HG02973 (cell line): ENCODE results near the gene SGF29.
"Not testable (repeated sequence)": the region's sequence is repeated elsewhere in the genome, so short reads cannot be mapped to it uniquely, and the experiment has no call there.

ENCODE experiments used
- ATAC-seq: cut with Tn5 transposase; IDR thresholded peaks from one replicate; pipeline ENCODE4 v1.9.1; 2021; ENCODE audit warnings: moderate library complexity; ENCODE audit not compliant: unreplicated experiment

SGF29 gene

DNA sequence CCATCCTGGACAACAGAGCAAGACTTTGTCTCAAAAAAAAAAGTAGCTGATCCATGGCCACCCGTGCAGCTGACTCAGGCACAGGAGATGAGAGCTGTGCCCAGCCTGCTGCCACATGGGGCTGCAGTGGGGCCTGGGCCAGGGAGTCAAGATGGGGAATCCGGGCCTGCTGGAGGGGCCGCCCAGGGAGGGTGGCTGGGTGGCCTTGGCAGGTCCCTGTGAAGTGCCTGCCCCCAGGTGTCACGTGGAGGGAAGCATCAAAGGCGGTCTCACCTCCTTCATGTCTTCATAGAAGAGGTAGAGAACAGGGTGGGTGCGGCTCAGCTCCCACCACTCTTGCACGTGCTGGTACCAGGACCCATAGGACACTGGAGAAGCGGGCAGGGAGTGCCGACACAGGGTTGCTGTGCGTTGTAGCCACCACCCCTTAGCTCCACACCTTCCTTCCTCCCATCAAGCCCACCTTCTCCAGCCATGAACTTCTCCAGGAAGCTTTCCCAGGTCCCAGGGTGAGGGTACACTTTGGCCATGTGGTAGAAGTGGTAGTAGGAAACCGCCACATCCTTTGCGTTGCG, 39.3 kb downstream of the SGF29 start:
- ATAC-seq: no peak

DNA sequence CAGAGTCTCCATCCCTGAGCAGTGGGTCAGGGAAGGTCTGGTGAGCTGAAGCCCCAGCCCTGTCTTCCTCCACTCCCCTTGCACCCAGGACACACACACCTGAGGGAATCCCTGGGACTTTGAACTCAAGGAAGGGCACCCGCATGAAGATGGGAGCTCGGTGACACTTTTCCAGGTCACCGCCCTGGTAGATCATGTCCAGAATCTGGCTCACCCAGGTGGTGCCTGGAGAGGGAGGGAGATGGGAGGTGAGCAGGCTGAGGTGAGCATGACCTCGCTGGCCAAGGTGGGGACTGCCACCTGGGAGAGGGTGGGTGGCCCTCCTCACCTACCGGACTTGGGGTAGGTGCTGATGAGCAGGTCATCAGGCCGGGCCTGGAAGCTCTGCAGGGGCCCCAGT, 41.7 kb downstream of the SGF29 start:
- not testable (repeated sequence) for ATAC-seq

DNA sequence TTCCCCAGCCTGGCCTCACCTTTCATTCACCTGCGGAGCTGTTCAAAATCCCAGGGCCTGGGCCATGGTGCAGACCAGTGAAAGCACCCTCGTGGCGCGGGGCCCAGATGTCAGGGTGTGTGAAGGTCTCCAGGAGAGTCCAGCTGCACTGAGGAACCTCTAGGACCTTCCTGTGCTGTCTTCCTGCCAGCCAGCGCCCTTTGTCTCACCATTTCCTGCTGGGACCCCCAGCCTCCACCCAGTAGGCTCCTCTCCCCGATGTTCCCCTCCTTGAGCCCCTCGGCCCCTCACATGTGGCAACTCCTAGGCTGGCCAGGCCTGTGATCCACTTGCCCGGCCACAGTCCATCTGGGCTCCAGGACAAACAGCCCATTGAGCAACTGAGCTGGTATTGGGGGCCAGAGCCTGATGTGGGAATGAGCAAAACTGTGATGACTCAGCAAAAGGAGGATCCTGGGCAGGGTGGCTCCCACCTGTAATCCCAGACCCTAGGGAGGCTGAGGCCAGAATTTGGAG, 42.5 kb downstream of the SGF29 start:
- ATAC-seq: no peak

DNA sequence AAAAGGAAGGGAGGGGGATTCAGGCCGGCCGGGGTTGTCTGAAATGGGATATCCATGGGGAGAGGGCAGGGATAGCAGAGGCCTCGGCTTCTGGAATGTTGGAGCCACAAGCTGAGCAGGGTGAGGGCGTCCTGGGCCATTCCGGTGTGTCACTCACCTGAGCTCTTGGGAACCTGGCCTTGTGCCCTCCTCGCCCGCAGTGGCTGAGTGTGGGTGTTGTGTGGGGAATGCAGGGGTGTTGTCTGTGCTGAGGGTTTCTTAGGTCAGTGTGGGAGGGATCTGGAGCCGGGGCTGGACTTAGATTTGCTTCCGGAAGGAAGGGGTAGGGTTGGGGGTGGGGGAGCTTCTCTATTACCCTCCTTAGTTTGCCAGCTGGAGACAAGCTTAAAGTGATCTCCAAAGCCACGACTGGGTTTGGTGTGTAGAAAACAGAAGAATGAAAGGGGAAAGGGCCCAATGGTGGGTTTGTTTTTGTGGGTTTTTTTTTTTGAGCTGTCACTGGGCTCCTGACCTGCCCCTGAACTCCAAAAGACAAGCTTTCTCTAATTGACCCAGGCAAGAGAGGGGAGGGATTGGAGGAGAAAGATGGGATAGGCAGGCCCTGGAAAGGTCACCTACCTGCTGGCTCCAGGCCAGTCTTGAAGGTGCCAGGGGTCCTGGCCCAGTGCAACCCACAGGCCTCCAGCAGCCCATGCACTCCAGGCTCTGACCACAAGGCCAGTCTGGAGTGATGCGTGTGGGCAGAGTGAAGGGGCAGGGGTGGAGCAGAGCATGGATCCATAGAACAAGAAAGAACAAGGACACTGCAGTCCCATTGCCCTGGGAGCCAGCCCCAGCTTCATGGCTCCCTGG, 43.3 kb downstream of the SGF29 start, which contains the start of gene SULT1A2:
SULT1A2 (minus strand) TSS at position 211 of the 852 bp plus-strand sequence. CDS start 1,120 bp downstream, outside the sequence.
- no peak for ATAC-seq

DNA sequence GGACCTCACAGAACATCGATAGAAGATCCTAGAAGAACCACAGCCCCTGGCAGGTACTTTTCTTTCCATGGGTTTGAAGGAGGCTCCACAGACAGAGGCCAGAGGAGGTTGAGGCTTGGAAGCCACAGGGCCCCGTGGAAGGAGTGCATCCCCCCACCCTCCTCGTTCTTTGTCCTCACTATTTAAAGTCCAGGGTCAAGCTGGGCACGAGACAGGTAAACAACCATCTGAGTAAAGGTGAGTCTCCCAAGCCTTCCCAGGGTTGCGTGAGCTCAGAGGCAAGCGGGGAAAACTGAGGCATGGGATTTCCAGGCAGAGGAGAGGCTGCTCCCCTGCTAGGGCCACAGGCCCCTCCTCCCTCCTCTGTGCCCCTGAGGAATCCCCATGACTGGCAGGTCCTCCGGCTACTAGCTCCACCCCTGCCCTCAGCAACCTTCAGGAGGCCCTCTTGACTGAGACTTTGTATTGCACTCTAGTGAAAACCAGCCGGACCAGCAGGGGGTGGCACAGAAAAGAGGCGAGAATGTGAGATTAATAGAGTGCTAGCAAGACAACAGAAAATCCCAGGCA, 44.1 kb downstream of the SGF29 start:
- ATAC-seq: no peak

DNA sequence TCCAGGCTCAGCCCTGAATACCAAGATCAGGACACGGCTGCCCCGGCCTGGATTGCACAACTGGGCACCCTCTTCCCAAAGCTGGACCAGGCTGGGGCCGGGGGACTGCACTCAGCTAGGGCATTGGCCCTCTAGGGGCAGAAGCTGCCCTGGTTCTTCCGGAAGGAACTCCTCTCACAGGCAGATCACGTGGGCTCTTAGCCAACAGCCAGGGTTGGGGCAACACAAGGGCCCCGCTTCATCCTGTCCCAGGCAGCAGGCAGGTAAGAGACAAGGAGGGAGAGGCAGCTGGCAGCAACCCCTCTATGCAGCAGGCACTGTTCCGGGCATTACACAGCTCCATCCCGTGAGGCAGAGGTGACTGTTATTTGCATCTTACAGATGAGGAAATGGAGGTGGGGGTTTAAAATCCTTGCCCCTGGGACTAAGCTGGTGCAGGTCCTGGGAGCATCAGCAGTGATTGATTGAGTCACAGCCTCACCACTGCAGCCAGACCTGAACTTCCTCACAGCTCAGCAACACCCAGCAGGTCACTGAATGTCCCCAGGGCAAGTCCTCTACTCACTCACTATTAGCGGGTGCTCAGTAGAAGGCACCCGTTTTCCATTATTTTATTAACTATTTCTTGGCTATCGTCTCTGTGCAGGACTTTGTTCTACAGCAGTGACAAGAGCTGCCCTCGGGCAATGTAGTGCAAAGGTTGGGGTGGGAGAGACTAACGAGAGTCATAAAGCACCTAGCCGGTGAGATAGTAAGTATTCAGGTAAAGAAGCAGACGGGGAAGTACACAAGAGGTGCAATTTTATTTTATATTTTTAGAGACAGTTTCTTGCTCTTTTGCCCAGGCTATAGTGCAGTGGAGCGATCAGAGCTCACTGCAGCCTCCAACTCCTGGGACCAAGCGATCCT, 45.9 kb downstream of the SGF29 start:
- not testable (repeated sequence) for ATAC-seq

DNA sequence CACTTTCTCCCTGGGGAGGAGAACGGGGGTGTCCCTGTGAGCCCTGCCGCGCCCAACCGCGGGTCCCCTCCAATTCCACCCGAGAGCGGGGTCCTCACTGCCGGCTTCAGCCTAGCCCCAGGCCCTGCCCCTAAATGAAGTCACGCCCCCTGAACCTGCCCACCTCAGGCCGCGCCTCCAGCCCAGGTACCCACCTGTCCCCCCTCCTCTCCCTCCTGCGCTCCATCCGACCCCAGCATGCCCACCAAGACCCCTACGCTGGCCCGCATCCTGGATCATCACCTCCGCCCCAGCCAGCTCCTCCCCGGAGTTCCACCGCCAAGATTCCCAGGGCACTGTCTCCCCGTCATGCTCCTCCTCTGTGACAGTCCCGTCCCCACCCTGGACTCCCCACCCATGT, 47.2 kb downstream of the SGF29 start:
- ATAC-seq: not testable (repeated sequence)

DNA sequence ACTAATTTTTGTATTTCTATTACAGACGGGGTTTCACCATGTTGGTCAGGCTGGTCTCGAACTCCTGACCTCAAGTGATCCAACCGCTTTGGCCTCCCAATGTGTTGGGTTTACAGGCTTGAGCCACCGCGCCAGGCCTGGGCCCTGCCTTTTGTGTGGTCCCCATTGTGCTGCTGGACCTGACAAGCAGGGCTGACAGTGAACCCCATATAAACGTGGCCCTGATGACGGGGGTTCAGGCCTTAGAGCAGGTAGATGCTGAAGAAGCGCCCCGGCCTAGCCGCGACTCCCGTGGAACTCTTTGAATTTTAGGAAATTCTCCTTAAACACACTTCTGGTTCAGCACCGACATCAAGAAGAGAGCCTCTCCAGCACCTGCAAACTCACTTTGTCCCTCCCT, 47.9 kb downstream of the SGF29 start:
- not testable (repeated sequence) for ATAC-seq

DNA sequence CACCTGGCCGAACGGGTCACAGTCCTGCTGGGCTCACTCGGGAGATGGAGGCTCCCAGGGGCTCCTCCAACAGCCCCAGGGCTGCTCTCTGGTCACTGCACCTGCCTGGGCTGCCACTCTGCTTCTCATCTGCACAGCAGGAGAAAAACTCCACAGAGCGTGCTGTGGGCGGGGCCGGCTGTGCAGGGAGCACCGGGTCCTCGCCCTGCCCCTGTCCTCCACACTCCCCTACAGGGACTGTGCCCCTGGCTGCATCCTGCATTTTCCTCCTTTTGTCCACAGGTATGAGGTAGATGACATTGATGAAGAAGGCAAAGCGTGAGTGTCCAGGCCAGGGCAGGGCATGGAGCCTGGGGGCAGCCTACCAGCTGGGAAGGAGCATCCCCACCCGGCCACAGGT, 48.3 kb downstream of the SGF29 start:
- not testable (repeated sequence) for ATAC-seq

DNA sequence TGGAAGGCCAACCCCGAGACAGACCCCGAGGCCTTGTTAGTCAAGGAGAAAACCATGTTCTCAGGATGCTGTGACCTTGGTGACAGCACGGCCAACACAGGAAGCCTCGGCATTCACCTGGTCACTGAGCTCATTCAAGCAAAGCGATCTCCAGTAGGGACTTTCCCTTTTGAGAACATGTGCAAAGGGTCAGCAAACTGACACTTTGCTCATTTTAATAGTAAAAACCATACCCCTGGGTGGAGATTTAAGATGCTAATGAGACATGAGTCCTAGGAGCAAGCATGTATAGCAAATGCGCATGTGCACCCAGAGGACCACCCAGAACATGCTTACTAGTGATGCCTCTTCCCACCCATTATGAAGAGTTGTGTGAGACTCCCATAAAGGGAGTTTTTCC, 48.8 kb downstream of the SGF29 start:
- no peak for ATAC-seq

DNA sequence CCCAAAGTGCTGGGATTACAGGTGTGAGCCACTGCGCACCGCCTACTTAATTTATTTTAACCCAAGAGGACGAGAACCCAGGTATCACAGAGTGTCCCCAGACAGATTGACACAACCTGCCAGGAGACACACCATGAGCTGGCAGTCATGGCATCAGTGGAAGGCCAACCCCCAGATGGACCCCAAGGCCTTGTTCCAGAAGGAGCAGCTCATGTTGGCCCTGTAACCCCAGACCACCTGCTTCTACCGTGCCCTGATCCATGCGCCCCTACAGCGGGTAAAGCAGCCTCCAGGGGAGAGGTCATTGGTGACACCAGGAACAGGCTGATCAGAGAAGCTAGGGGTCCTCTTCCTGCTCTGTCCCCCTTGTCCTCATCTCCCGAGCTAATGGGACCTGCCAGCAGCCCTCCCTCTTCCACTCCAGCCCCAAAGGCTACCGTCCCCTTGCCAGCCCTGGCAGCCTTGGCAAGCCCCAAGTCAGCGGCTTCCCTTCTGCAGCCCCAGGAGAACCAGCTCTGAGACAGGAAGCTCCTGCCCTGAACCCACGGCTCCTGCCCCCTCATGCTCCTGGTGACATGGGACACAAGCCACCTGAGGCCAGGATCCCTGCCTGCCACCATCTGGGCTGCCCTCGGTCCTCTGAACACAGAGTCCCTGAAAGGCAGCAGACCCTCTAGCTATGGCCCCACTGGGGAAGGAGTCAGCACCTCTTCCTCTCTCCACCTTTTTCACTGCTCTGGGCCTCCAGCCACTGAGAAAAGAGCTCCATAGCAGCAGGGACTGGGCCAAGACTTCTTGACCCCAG, 49.9 kb downstream of the SGF29 start:
- ATAC-seq: no peak

DNA sequence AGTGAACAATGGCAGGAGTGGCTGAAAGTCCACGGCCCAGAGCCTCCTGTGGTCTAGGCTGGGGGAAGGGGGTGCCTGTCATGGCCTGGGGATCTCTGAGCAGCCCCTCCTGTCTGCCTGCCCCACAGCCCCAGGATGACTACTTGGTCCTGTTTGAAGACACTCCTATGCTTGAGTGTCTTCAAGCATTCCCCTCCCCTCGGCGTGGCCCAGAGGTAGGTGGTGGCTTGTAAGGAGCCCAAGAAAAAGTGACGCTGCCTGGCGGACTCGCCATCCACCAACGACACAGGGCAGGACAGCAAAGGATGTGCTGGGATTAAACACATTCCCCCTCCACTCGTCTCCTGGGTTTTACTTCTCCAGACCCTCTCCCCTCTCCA, 50.5 kb downstream of the SGF29 start:
- no peak for ATAC-seq

DNA sequence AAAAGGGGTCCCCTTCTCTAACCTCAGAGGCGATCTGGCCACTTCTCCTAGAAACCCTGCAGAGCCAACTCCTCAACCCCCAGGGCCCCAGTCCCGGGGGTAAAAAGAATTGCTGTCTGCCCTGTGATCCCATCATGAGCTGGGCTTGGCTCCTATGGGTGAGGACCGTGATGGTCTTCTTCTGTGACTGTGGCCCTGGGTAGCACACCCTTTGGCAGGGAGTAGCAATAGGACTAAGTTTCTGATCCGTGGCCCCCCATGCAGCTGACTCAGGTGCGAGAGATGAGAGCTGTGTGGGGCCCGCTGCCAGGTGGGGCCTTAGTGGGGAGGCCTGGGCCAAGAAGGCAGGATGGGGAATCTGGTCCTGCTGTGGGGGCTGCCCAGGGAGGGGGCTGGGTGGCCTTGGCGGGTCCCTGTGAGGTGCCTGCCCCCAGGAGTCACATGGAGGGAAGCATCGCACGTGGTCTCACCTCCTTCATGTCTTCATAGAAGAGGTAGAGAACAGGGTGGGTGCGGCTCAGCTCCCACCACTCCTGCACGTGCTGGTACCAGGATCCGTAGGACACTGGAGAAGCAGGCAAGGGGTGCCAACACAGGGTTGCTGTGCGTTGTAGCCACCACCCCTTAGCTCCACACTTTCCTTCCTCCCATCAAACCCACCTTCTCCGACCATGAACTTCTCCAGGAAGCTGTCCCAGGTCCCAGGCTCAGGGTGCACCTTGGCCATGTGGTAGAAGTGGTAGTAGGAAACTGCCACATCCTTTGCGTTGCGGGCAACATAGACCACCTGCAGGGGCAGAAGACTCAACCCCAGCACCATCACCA, 52.8 kb downstream of the SGF29 start:
- no peak for ATAC-seq

DNA sequence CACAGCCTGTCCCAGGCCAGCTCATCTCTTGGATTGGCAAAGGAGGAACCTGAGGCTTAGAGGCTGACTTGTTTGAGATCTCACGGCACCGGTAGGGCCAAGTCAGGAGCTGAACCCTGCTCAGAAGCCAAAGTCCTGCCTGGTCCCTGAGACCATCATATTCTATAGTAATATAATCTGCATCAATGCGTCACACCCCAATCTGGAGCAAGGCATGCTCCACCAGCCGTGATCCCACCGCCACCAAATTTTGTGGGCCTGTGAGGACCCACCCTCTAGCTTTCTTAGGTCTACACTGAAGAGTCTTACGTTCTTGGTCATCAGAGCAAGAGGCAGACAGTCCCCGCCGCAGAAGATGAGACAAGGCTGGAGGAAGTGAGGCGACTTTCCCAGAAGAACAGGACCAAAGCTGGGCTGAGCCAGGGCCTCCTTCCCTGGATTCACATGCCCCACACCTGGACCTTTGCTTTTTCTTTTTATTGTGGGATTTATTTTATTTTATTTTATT, 53.5 kb downstream of the SGF29 start:
- no peak for ATAC-seq

DNA sequence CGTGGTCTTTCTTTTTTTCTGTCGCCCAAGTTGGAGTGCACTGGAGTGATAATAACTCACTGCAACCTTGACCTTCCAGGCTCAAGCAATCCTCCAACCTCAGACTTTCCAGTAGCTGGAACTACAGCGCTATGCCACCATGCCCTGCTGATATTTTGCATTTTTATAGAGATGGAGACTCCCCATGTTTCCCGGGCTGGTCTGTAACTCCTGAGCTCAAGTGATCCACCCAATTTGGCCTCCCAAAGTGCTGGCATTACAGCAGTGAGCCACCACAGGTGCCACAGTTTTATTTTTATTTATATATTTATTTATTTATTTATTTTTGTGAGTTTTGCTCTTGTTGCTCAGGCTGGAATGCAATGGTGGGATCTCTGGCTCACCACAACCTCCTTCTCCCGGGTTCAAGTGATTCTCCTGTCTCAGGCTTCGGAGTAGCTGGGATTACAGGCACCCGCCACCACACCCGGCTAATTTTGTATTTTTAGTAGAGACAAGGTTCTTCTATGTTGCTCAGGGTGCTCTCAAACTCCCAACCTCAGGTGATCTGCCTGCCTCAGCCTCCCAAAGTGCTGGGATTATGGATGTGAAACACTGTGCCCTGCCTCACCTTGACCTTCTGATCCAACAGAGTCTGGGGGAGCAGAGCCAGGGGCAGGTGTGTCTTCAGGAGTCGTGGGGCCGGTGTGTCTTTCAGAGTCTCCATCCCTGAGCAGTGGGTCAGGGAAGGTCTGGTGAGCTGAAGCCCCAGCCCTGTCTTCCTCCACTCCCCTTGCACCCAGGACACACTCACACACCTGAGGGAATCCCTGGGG, 54.2 kb downstream of the SGF29 start:
- ATAC-seq: not testable (repeated sequence)

DNA sequence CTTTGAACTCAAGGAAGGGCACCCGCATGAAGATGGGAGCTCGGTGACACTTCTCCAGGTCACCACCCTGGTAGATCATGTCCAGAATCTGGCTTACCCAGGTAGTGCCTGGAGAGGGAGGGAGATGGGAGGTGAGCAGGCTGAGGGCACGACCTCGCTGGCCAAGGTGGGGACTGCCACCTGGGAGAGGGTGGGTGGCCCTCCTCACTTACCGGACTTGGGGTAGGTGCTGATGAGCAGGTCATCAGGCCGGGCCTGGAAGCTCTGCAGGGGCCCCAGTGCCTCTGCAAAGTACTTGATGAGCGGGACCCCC, 54.7 kb downstream of the SGF29 start:
- not testable (repeated sequence) for ATAC-seq

DNA sequence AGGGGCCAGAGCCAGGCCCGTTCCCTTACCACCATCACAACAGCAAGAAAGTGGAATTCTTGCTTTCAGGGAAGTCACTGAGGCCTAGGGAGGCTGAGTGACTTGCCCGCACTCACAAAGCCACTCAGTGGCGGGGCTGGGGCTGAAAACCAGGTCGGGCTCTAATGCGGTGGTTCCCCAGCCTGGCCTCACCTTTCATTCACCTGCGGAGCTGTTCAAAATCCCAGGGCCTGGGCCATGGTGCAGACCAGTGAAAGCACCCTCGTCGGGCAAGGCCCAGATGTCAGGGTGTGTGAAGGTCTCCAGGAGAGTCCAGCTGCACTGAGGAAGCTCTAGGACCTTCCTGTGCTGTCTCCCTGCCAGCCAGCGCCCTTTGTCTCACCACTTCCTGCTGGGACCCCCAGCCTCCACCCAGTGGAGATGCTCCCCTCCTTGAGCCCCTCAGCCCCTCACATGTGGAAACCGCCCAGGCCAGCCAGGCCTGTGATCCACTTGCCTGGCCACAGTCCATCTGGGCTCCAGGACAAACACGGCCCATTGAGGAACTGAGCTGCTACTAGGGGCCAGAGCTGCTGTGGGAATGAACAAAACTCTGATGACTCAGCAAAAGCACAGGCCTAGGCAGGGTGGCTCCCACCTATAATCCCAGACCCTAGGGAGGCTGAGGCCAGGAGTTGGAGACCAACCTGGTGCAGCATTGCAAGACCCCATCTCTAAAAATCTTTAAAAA, 55.3 kb downstream of the SGF29 start:
- not testable (repeated sequence) for ATAC-seq
